Measurements from ENCODE around the gene ROBO1. TPM values are rescaled to one million over a fixed set of nuclear protein-coding genes. Genes with fewer than 3 reads are reported as not detected.

Gene ROBO1
- total and polyA plus RNA-seq, 2 of the 13 experiments (the other 11 are each of a cell fraction or from before 2014, with no cell fraction given): 52.2 to 71.0 TPM

GRCh38 chr3:79737530-79737929 is 30.3 kb downstream of the ROBO1 start (continued):
- TF ChIP-seq, protein P1, sequence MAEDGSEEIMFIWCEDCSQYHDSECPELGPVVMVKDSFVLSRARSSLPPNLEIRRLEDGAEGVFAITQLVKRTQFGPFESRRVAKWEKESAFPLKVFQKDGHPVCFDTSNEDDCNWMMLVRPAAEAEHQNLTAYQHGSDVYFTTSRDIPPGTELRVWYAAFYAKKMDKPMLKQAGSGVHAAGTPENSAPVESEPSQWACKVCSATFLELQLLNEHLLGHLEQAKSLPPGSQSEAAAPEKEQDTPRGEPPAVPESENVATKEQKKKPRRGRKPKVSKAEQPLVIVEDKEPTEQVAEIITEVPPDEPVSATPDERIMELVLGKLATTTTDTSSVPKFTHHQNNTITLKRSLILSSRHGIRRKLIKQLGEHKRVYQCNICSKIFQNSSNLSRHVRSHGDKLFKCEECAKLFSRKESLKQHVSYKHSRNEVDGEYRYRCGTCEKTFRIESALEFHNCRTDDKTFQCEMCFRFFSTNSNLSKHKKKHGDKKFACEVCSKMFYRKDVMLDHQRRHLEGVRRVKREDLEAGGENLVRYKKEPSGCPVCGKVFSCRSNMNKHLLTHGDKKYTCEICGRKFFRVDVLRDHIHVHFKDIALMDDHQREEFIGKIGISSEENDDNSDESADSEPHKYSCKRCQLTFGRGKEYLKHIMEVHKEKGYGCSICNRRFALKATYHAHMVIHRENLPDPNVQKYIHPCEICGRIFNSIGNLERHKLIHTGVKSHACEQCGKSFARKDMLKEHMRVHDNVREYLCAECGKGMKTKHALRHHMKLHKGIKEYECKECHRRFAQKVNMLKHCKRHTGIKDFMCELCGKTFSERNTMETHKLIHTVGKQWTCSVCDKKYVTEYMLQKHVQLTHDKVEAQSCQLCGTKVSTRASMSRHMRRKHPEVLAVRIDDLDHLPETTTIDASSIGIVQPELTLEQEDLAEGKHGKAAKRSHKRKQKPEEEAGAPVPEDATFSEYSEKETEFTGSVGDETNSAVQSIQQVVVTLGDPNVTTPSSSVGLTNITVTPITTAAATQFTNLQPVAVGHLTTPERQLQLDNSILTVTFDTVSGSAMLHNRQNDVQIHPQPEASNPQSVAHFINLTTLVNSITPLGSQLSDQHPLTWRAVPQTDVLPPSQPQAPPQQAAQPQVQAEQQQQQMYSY (CRISPR knock-in tag; IDR thresholded peaks at IDR 0.05): no peak
- TF ChIP-seq ZNF576 (CRISPR knock-in tag; IDR thresholded peaks at IDR 0.05): no peak

DNA sequence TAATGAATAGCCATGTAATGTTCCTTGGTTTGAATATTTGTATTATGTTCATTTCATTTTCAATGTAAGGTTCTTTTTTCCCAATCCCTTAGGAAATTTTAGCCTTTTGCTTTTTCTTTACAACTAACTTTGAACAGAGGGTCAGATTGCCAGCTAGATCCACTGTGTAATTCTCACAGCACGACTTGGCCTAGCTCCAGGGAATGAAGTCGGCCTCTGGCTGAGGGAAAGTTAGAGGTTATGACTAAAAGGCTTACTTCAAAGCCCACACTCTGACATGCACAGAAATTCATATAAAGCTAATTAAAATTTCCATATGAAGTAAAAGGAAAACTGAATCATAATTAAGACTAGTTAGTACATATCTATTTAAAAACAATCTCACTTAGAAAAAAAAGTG is 38.7 kb downstream of the ROBO1 start:
- 0% methylated on average over 2 of the region's 2 CpGs for WGBS (ENCODE audit: low lambda C conversion rate)
- no peaks in the 10 kb centered on the region for H3K4me1 ChIP-seq (ENCODE audit: insufficient read depth, low read length)
- H3K36me3 ChIP-seq (replicated peaks in 1 of 2; ENCODE audit: control insufficient read depth in 1 of 2, insufficient read depth in 2 of 2, low read length in 2 of 2): no peaks in the 10 kb centered on the region
- DNase-seq (ENCODE audit: low spot score) (no peak), ATAC-seq (no peak), FAIRE-seq (no peak)
- POLR2A ChIA-PET: no interaction called here
- CTCF ChIA-PET (ENCODE audit: low intra/inter-chr PET ratio, low total read pairs): no interaction called here
- no peak overlapping the region for H3K27ac ChIP-seq (ENCODE audit: extremely low read length, insufficient read depth, low read length)
- no peaks in the 10 kb centered on the region for H3K27me3 ChIP-seq (ENCODE audit: control insufficient read depth in 1 of 2, insufficient read depth in 2 of 2, low read length in 2 of 2)
- no peak for TF ChIP-seq ZC3H4 (CRISPR knock-in tag; IDR thresholded peaks at IDR 0.05; ENCODE audit: borderline replicate concordance)
- TF ChIP-seq, protein P2, sequence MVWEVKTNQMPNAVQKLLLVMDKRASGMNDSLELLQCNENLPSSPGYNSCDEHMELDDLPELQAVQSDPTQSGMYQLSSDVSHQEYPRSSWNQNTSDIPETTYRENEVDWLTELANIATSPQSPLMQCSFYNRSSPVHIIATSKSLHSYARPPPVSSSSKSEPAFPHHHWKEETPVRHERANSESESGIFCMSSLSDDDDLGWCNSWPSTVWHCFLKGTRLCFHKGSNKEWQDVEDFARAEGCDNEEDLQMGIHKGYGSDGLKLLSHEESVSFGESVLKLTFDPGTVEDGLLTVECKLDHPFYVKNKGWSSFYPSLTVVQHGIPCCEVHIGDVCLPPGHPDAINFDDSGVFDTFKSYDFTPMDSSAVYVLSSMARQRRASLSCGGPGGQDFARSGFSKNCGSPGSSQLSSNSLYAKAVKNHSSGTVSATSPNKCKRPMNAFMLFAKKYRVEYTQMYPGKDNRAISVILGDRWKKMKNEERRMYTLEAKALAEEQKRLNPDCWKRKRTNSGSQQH (CRISPR knock-in tag; IDR thresholded peaks at IDR 0.05; ENCODE audit: low read depth): no peak
- TF ChIP-seq SRSF9 (IDR thresholded peaks at IDR 0.05; ENCODE audit: borderline replicate concordance, insufficient read depth, low read depth, low read length, poor library complexity, severe bottlenecking): no peak
- no peak for TF ChIP-seq TEAD3 (CRISPR knock-in tag; optimal IDR thresholded peaks at IDR 0.05; ENCODE audit: borderline replicate concordance)
- TF ChIP-seq, protein P3, sequence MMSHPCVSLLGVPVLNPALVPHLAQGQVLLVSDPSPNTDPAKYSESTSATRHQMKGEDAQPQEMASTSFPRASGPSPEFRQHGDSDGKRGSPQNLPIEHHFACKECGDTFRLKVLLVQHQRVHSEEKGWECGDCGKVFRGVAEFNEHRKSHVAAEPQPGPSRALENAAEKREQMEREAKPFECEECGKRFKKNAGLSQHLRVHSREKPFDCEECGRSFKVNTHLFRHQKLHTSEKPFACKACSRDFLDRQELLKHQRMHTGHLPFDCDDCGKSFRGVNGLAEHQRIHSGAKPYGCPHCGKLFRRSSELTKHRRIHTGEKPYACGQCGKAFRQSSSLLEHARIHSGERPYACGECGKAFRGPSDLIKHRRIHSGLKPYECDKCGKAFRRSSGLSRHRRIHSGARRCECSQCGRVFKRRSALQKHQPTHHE (CRISPR knock-in tag; IDR thresholded peaks at IDR 0.05; ENCODE audit: borderline replicate concordance): no peak
- TF ChIP-seq TP53 (CRISPR knock-in tag; conservative IDR thresholded peaks at IDR 0.05): no peak
- TF ChIP-seq SIN3A (IDR thresholded peaks at IDR 0.05; ENCODE audit: borderline replicate concordance, low read depth, low read length): no peak
- TF ChIP-seq ZNF589 (CRISPR knock-in tag; conservative IDR thresholded peaks at IDR 0.05): no peak
- TF ChIP-seq ZNF224 (CRISPR knock-in tag; IDR thresholded peaks at IDR 0.05): no peak
- no peak for TF ChIP-seq CHD4 (IDR thresholded peaks at IDR 0.05; ENCODE audit: borderline replicate concordance, low read length)
- no peak for TF ChIP-seq ZNF329 (CRISPR knock-in tag; IDR thresholded peaks at IDR 0.05; ENCODE audit: low read depth)
- TF ChIP-seq CEBPB (IDR thresholded peaks at IDR 0.05; ENCODE audit: borderline replicate concordance, low read depth, low read length): no peak
- no peak for TF ChIP-seq NFYB (CRISPR knock-in tag; IDR thresholded peaks at IDR 0.05)
- no peak for TF ChIP-seq ZSCAN22 (CRISPR knock-in tag; IDR thresholded peaks at IDR 0.05)
- no peak overlapping the region for H3K9ac ChIP-seq (ENCODE audit: insufficient read depth, low read depth, low read length)
- H3K4me2 ChIP-seq (ENCODE audit: low read depth, low read length): no peak overlapping the region
- H3K9me3 ChIP-seq (ENCODE audit: low read length): no peaks in the 10 kb centered on the region
- intact Hi-C loops (cut with micrococcal nuclease; ENCODE audit: unreplicated experiment): no loop called here
- H4K20me1 ChIP-seq (ENCODE audit: insufficient read depth, low read length): no peaks in the 10 kb centered on the region
- BruUV-seq (replicated peaks): no TSS peak
- H3K4me3 ChIP-seq (replicated peaks in 1 of 3; ENCODE audit: insufficient read depth in 1 of 3, low read depth in 2 of 3, low read length in 3 of 3): no peak overlapping the region
- H3K79me2 ChIP-seq (ENCODE audit: insufficient read depth, low read length): no peaks in the 10 kb centered on the region
- no peak overlapping the region for H2AFZ ChIP-seq (ENCODE audit: low read length)
- in situ Hi-C loops (cut with HindIII; ENCODE audit: extremely low pct_ligation_motif_present, low pct_unique_long_range_greater_than_20kb): no loop called here
